GM21717 (cell line): ENCODE data around the gene FILIP1L.
A peak's percentile ranks its signal among the peaks of the same experiment; 100 is the strongest.

Experiments
- ATAC-seq: cut with Tn5 transposase; IDR thresholded peaks from one replicate; pipeline ENCODE4 v1.9.1; 2021; ENCODE audit warnings: mild to moderate bottlenecking, moderate library complexity; ENCODE audit not compliant: unreplicated experiment

FILIP1L gene

GRCh38 chr3:100125161-100125938 lies 11.0 kb upstream of the FILIP1L start:
- no peak for ATAC-seq

- no peak for ATAC-seq
These were observed 10.0 kb upstream of the FILIP1L start for GRCh38 chr3:100124201-100124761.

DNA sequence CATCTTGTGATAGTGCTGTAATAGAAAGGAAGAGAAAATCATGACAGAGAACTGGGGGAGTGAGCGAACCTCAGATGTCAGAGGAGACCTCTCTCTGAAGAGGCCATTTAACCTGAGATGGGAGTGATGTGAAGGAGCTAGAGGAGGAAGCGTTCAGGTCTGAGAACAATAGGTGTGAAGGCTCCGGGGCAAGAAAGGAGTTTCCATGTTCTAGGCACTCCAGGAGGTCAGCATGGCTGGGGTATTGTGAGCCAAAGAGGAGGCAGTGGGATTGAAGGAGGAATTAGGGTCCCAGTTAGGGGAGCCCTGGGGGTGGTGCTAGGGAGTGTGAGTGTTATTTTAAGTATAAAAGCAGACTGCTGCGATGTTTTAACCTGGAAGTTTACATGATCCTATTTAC lies 8.8 kb upstream of the FILIP1L start:
- ATAC-seq, result no peak

- ATAC-seq, result no peak
These were observed 8.0 kb upstream of the FILIP1L start for GRCh38 chr3:100122321-100122720.

GRCh38 chr3:100120693-100121092 lies 6.4 kb upstream of the FILIP1L start:
- ATAC-seq, result no peak

- no peak for ATAC-seq
These were observed 5.7 kb upstream of the FILIP1L start for GRCh38 chr3:100120012-100120411.

- no peak for ATAC-seq
These were observed 2.8 kb upstream of the FILIP1L start for GRCh38 chr3:100117093-100117492.

GRCh38 chr3:100113723-100114412 lies 433 bp downstream of the FILIP1L start:
- ATAC-seq, result no peak

GRCh38 chr3:100111728-100112127 lies 2.6 kb downstream of the FILIP1L start:
- ATAC-seq, result no peak

GRCh38 chr3:100110162-100110561 lies 4.1 kb downstream of the FILIP1L start:
- no peak for ATAC-seq

DNA sequence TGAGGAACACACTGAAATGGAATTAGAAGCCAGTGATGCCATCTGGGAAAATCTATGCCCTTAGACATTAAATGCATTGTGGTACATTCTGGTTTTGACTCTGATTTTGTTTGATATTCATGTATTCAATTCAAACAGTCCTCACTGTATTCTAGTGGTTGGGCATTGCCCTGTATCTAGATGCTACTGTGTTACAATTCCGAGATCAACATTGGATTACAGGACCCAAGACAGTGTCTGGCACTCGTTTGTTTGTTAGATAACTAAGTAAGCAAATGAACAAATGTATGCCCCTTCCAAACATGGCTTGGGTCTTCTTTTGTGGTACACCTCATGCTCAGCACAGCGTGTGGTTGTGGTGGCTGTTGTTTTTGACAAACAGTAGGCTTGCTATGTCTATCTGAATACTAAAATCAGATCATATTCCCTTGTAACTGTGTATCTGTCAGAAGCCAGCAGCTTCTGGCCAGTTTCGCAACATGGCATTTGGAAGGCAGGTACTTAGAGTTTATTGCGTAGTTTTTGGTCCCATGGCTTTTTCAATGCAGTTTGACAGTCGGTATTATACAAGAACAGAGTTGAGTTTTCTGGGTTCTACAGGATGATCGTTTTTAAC lies 5.7 kb downstream of the FILIP1L start:
- no peak for ATAC-seq

GRCh38 chr3:100107221-100107814 lies 7.0 kb downstream of the FILIP1L start:
- ATAC-seq, result no peak

DNA sequence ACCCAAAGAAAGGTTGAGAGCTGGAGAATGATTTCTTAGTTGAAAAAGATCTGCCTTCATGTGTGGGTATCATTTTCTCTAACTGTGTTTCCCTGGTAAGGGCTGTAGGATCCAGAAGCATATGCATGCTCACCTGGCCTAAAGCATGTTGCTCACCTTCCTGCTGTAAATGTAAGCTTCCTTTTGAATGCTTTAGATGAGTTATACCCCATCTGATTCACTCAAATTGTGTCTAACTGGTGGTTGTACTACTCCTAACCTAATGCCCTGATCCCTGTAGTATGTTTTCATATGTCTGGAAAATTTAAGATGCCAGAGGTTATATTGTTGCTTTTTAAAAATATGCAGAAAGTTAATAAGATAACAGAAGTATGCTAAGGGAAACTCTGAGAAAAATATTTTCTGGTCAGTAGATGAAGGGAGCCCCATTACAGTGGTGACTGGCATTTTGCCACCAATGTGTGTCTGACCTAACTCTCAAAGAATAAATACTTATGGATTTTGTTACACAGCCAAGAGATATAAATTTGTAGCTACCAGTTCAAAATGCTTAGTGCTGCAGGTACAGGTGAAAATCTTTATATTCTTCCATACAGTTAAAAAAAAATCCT lies 7.7 kb downstream of the FILIP1L start:
- no peak for ATAC-seq

GRCh38 chr3:100106094-100106493 lies 8.2 kb downstream of the FILIP1L start:
- no peak for ATAC-seq

DNA sequence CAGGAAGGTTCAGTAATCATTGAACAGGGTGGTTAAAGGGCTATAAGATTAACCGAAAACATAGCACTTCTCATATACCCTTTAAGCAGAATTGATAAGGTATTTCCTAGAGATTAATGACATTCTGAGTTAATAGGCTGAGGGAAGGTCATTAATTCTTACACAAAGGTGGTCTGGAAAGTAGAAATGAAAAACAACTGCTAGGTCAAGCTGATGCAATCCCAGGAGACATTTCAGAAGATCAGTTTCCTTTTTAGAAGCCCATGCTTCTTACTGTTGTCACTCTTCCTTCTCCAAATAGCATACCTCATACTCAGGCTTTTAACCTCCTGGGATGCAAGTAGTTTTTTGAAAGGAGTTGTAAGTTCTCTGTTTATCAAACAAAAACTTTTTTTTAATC lies 8.8 kb downstream of the FILIP1L start:
- ATAC-seq, result peak; percentile 54

GRCh38 chr3:100104817-100105413 lies 9.4 kb downstream of the FILIP1L start:
- ATAC-seq, result no peak

GRCh38 chr3:100104442-100104798 lies 9.9 kb downstream of the FILIP1L start:
- ATAC-seq, result peak; percentile 38

GRCh38 chr3:100103558-100104441 lies 10.5 kb downstream of the FILIP1L start:
- peak; percentile 83 for ATAC-seq

GRCh38 chr3:100102757-100103156 lies 11.5 kb downstream of the FILIP1L start:
- ATAC-seq, result no peak

DNA sequence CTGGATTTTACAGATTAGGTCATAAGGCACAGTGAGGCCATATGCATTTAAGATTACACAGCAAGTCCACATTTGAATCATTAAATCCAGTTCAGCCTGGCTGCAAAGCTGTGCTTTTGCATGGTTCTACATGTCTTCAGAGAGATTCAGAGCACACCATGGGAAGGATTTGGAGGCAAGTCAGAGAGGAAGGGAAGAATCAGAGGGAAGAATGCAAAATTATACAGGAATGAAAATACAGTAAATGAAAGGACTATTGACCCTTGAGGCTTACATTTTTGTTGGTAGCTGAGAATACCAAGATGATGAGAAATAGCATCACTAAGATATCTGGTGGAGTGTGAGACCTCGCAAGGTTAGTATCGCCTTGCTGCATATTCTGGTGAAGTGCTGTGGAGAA lies 13.9 kb downstream of the FILIP1L start:
- no peak for ATAC-seq
